HG02678 (cell line): ENCODE results near the gene STAT6.
"Not testable (repeated sequence)": the region's sequence is repeated elsewhere in the genome, so short reads cannot be mapped to it uniquely, and the experiment has no call there.

Experiments
- ATAC-seq: cut with Tn5 transposase; IDR thresholded peaks from one replicate; pipeline ENCODE4 v1.9.1; 2021; ENCODE audit warnings: mild to moderate bottlenecking, moderate library complexity; ENCODE audit not compliant: unreplicated experiment

The STAT6 gene

DNA sequence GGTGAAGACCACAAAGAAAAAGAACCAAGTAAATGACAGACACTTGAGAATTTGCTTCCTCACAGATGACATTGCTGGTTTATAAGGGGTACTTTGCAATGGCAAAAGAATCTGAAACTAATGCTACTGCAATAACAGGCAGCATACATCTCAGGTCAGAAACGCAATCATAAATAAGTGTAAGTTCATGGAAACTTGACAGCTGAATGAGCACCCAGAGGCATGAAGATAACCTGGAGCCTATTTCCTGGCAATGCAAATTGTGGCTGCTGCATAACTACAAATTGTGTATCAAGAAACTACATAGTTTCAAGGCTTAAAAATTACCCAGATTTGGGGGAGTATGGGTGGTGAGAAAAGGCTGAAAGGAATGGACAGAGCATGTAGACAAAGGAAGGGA lies 52.7 kb downstream of the STAT6 start:
- peak; percentile 52 for ATAC-seq

DNA sequence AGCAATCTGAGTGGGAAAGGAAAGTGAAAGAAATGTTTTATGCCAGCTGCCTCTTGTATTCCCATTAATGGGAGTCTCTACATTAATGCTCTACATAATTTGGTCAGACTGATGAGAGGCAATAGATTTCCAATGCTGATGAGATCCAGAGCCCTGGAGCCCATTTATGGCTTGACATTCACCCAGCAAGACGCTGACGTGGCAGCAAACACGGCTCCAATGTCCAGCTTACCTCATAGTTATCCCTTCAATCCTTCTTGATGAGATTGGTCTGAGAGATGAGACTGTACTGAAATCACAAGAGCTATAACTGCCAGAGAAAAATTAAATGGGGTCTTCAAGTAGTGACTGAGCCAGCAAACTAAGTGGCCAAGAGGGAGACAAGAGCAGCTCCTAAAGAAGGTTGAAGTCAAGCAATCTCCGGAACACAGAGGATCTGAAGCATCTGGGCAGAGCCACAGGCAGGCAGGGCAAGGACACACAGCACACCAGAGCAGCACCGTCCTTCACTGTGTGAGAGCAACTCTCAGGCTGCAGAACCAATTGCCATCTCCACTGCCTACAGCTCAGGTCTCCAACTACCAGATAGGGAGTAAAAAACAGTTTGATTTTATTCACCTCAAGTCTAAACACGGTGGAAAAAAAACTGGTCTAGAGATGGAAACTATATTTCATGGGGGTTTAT lies 54.0 kb downstream of the STAT6 start:
- no peak for ATAC-seq

- ATAC-seq, result no peak
These were observed 55.3 kb downstream of the STAT6 start for GRCh38 chr12:57055824-57056223.

- not testable (repeated sequence) for ATAC-seq
These were observed 57.3 kb downstream of the STAT6 start for GRCh38 chr12:57053901-57054300.

DNA sequence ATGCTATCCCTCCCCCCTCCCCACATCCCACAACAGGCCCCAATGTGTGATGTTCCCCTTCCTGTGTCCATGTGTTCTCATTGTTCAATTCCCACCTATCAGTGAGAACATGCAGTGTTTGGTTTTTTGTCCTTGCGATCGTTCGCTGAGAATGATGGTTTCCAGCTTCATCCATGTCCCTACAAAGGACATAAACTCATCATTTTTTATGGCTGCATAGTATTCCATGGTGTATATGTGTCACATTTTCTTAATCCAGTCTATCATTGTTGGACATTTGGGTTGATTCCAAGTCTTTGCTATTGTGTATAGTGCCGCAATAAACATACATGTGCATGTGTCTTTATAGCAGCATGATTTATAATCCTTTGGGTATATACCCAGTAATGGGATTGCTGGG lies 58.0 kb downstream of the STAT6 start:
- not testable (repeated sequence) for ATAC-seq

GRCh38 chr12:57051011-57051410 lies 60.2 kb downstream of the STAT6 start:
- no peak for ATAC-seq

- ATAC-seq, result no peak
These were observed 61.3 kb downstream of the STAT6 start, which contains the start of gene MYO1A for GRCh38 chr12:57049890-57050289. MYO1A (minus strand) TSS chr12:57050129; CDS start chr12:57048323, 1,806 bp downstream.

GRCh38 chr12:57049119-57049446 lies 62.1 kb downstream of the STAT6 start:
- no peak for ATAC-seq

DNA sequence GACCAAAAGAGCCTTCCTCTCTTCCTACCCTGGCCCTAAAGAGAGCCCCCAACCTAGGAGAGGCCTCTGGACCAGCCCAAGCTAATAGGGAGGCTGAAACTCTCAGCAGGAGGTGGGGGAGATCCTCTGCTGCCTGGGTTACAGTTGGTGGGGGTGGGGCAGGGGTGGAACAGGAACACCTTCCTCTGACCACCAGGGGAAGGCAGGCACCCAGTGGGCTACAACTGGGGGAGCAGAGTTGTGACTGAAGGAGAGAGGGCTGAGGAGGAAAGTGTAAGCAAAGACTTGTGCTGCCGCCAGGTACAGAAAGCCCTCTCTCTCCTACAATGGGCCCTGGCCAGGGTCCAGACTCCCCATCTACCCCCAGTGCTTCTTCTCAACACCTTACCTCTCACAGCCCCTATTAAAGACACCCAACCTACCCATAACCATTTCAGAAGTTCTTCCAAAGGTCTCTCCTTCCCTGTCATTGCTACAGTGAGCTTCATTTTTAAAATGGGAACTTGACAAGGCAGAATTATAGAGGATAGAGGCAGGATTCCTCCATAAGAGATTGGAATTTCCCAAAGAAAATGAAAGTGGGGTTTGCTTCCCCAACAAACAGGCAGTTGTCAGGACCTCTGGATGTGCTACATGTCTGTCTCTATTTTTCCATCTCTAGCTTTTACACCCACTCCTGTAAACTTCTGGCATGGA lies 62.6 kb downstream of the STAT6 start:
- no peak for ATAC-seq

GRCh38 chr12:57047981-57048380 lies 63.2 kb downstream of the STAT6 start:
- ATAC-seq, result no peak

DNA sequence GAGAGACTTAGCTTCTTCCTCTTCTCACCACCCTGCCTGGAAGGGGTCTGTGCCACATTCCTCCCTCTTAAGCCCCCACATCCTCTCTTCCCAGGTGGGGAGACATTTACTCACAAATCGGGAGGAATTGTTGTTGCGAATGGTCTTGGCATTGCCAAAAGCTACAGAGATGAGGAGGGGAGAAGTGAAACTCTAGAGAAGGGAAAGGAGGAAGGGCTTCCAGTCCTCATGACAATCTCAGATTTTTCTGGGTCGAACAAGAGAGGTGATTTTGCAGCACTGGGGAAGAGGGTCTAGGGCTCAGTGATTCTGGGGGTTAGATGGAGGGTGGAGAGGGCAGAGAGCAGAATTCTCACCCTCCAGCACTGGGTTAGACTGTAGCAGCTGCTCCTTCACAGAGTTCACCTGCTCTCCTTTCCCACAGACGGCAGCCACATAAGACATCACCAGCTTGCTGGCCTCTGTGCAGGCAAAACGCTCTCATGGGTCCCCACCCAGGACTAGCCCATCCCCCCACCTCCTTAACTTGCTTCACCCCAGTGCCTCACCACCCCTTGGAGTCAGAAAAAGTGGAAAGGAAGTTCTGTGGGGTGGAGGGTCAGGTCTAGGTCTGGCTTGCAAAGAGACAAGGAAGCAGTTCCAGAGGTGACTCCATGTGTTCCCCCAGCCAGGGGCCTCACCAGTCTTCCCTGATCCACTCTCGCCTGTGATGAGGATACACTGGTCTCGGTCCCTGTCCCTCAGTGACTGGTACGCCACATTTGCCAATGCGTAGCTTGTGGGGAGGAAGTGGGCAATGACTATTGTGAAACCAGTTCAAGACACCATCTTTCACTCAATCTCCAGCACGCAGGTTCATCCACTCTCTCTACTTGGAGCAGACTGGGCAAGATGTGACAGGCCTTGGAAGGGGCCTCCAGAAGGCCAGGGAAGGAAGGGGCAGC lies 63.9 kb downstream of the STAT6 start:
- ATAC-seq, result no peak

DNA sequence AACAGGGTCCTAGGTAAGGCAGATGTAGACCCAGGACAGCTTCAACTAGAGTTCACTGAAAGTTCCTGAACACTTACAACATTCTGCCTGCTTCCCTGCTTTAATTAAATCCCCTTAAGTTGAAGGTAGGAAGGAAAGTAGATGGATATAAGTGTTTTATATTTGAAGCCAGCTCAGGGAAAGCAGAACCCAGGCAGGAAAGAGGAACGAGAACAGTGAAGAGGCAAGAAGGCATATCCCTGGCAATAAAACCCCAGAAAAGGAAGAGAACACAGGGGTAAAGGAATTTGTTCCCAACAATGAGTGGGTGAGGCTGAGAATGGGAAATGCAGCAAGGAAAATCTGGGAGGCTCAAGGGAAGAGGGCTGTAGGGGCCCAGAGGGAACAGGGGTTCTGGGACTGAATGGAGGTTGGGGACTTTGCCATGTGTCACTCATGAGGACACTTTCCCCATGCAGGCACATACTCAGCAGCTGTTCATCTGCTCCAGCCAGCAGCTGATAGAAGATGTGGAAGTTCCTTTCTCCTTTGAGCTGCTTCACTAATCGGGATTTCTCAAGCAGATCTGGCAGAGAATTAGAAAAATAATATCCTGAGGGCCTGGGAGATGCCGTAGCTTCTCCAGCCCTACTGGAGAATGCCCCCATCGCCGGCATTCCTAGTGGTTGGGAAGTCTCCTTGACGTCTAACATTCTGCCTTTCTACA lies 64.9 kb downstream of the STAT6 start:
- ATAC-seq, result no peak
